ENCODE results near the gene MAST4. TPM values are rescaled to one million over a fixed set of nuclear protein-coding genes. Genes with fewer than 3 reads are reported as not detected.

The MAST4 gene
- total and polyA plus RNA-seq, 4 donors = 3.7 to 9.5 (median 6.5) TPM

- WGBS = 55% methylated on average over 3 of the region's 3 CpGs
- Histone ChIP-seq H3K27ac (ENCODE audit: low read depth in 1 of 2, low read length in 2 of 2) (peak overlapping the region; percentile 49 to 59), H3K27me3 (ENCODE audit: control insufficient read depth in 4 of 4, insufficient read depth in 4 of 4, low read length in 3 of 4) (no peaks in the 10 kb centered on the region), H3K36me3 (ENCODE audit: control insufficient read depth in 4 of 4, insufficient read depth in 3 of 4, low read depth in 1 of 4, low read length in 3 of 4) (no peaks in the 10 kb centered on the region), H3K9me3 (ENCODE audit: control insufficient read depth in 4 of 4, low read length in 3 of 4) (no peaks in the 10 kb centered on the region), H3K9ac (ENCODE audit: low read depth in 1 of 2, low read length in 2 of 2) (no peak overlapping the region), H3K4me1 (ENCODE audit: control insufficient read depth in 4 of 4, insufficient read depth in 4 of 4, low read length in 3 of 4) (peaks cover 6 to 43% (median 23%) of the 10 kb centered on the region in 4 donors), H3K4me3 (ENCODE audit: low read depth in 1 of 3, low read length in 3 of 3) (no peak overlapping the region)
- no peak for TF ChIP-seq CTCF (IDR thresholded peaks at IDR 0.05; ENCODE audit: low read depth, low read length, missing input control)
- TF ChIP-seq FOXA1 (IDR thresholded peaks at IDR 0.05) = peak; percentile 11
- peak; percentile 84 to 88 for TF ChIP-seq RXRA (IDR thresholded peaks at IDR 0.05)
- no peak for TF ChIP-seq TAF1 (conservative IDR thresholded peaks at IDR 0.05)
- TF ChIP-seq FOXA2 (IDR thresholded peaks at IDR 0.05) = peak; percentile 39
- TF ChIP-seq MAX (IDR thresholded peaks at IDR 0.05) = peak; percentile 55
- TF ChIP-seq REST (IDR thresholded peaks at IDR 0.05) = peak; percentile 13
- TF ChIP-seq JUND (IDR thresholded peaks at IDR 0.05) = peak in 1 of 2 donors; percentile 23
- peak; percentile 30 for TF ChIP-seq YY1 (IDR thresholded peaks at IDR 0.05)
- peak; percentile 20 to 35 for TF ChIP-seq RAD21 (IDR thresholded peaks at IDR 0.05)
- TF ChIP-seq NR2F2 (IDR thresholded peaks at IDR 0.05) = no peak
- TF ChIP-seq ATF3 (IDR thresholded peaks at IDR 0.05) = no peak
- no peak for TF ChIP-seq GABPA (IDR thresholded peaks at IDR 0.05 in 1 of 2, conservative IDR thresholded peaks at IDR 0.05 in 1 of 2)
- no peak for TF ChIP-seq EGR1 (IDR thresholded peaks at IDR 0.05; ENCODE audit: low read depth in 2 of 2)
- TF ChIP-seq HNF4G (IDR thresholded peaks at IDR 0.05) = no peak
- no peak for TF ChIP-seq ZBTB33 (IDR thresholded peaks at IDR 0.05)
- TF ChIP-seq SP1 (IDR thresholded peaks at IDR 0.05) = peak; percentile 65
- peak; percentile 53 to 69 for TF ChIP-seq HNF4A (conservative IDR thresholded peaks at IDR 0.05)
- DNase-seq (ENCODE audit: low spot score) = no peak
Measured at GRCh38 chr5:67043796-67044511, 447.8 kb downstream of the MAST4 start.

Data from liver (tissue), 9 donors.